SK-N-MC (cell line): Measurements from ENCODE around the gene DLGAP1.

Source experiments
- EZH2 ChIP-seq: fragments of 200-600 bp; sonication (generic); IDR thresholded peaks from one replicate; pipeline ENCODE4 v1.6.1; 2017; ENCODE audit warnings: antibody characterized with exemption
- FOXP2 ChIP-seq: optimal IDR thresholded peaks from 2 replicates; pipeline ENCODE3; 2011; ENCODE audit warnings: mild to moderate bottlenecking, moderate library complexity; ENCODE audit not compliant: insufficient read depth; ENCODE audit errors: extremely low read length, control extremely low read depth
- POLR2AphosphoS5 ChIP-seq: IDR thresholded peaks from 2 replicates; pipeline ENCODE4 v1.6.1; 2012; ENCODE audit warnings: mild to moderate bottlenecking, low read depth, low read length, borderline replicate concordance

GRCh38 chr18:3590096-3590630, 864.9 kb downstream of the DLGAP1 start:
- no peak for TF ChIP-seq POLR2AphosphoS5
- TF ChIP-seq EZH2, result no peak
- TF ChIP-seq FOXP2, result no peak
